ENCODE measurements around the gene HLA-F. TPM values are rescaled to one million over a fixed set of nuclear protein-coding genes. Genes with fewer than 3 reads are reported as not detected.
A peak's percentile ranks its signal among the peaks of the same experiment; 100 is the strongest.

Gene HLA-F
- total RNA-seq, 2 donors from 2014 or later = 58.8 to 201 TPM

DNA sequence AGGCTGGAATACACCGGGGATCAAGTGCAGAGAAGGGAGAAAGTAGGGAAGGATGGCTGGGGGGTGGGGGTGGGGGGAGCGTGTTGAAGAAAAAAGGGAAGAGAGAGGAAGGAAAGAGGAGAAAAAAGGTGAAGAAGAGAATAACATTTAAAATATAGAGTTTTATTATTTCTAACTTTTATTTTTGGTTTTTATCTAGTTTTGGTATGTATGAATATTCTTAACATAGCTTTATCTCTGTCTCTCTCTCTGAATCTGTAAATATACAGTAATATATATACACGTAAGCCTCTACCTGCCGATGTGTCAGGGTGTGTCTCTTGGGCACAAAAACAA is 30.0 kb downstream of the HLA-F start:
- no peaks in the 10 kb centered on the region for H3K36me3 ChIP-seq
- H3K9me3 ChIP-seq = no peaks in the 10 kb centered on the region
- H3K4me3 ChIP-seq = peak overlapping the region; percentile 42
- no peak for DNase-seq
- peak overlapping the region in 1 of 2 donors; percentile 58 for H3K9ac ChIP-seq (ENCODE audit: low read depth in 2 of 2, low read length in 2 of 2)
- H3K4me1 ChIP-seq = no peaks in the 10 kb centered on the region
- intact Hi-C loops (cut with DNase I) = loop anchor here (5.0 kb wide), 1 partner anchor 39 kb away; no protein-coding TSS in a partner anchor
- TF ChIP-seq, protein P1, sequence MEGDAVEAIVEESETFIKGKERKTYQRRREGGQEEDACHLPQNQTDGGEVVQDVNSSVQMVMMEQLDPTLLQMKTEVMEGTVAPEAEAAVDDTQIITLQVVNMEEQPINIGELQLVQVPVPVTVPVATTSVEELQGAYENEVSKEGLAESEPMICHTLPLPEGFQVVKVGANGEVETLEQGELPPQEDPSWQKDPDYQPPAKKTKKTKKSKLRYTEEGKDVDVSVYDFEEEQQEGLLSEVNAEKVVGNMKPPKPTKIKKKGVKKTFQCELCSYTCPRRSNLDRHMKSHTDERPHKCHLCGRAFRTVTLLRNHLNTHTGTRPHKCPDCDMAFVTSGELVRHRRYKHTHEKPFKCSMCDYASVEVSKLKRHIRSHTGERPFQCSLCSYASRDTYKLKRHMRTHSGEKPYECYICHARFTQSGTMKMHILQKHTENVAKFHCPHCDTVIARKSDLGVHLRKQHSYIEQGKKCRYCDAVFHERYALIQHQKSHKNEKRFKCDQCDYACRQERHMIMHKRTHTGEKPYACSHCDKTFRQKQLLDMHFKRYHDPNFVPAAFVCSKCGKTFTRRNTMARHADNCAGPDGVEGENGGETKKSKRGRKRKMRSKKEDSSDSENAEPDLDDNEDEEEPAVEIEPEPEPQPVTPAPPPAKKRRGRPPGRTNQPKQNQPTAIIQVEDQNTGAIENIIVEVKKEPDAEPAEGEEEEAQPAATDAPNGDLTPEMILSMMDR (IDR thresholded peaks at IDR 0.05) = no peak
- peak overlapping the region; percentile 83 for H3K27ac ChIP-seq
- no peaks in the 10 kb centered on the region for H3K27me3 ChIP-seq

DNA sequence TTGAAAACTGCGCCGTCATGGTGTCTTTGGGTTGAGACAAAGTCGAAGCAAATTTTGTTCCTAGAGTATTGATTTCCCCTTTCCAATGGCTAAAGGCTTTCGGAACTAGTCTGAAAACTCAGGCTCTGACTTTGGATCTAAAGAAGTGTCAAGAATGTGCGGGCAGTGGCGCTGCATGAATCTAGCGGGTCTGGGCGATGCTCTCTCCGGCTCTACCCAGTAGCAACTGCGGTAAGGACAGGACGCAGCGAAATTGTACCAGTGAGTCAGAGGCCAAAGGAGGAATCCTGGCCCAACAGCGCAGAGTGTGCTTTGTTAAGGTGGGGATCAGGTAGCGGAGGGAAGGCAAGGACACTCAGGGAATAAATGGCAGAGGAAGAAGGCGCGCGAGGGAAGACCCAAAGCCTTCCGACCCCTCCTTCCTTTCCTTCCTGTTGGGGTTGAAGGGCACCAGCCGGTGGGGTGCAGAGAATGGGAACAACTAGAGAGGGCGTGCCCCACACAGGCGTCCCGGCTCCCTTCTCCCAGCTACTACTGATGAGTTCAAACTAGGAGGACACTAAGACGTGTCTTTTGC is 32.1 kb downstream of the HLA-F start:
- H3K9ac ChIP-seq (ENCODE audit: low read depth in 2 of 2, low read length in 2 of 2) = no peak overlapping the region
- no peaks in the 10 kb centered on the region for H3K36me3 ChIP-seq
- intact Hi-C loops (cut with DNase I) = no loop called here
- no peaks in the 10 kb centered on the region for H3K27me3 ChIP-seq
- TF ChIP-seq, protein P1 (IDR thresholded peaks at IDR 0.05) = no peak
- DNase-seq = no peak
- no peak overlapping the region for H3K27ac ChIP-seq
- no peak overlapping the region for H3K4me3 ChIP-seq
- H3K4me1 ChIP-seq = no peaks in the 10 kb centered on the region
- H3K9me3 ChIP-seq = no peaks in the 10 kb centered on the region

DNA sequence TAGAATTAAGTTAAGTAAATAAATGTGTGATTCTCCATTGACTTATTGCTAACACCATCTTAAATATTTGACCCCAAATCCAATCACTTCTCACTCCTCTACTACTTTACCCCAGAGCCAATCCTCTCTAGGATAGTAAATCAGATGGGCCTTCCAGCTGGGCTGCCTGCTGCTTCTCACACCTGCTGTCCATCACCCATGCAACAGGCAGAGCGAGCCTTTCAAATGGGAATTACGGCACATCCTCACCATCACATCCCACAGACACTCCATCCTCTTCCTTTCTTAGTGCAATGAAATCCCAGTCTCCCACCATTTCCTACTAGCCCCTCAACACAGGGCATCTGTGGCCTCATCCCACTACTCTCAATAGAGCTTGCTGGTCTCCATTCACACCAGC is 34.0 kb downstream of the HLA-F start:
- peak; percentile 10 for DNase-seq
- intact Hi-C loops (cut with DNase I) = no loop called here
- TF ChIP-seq, protein P1 (IDR thresholded peaks at IDR 0.05) = no peak
- no peak overlapping the region for H3K27ac ChIP-seq
- H3K4me1 ChIP-seq = no peaks in the 10 kb centered on the region
- H3K27me3 ChIP-seq = no peaks in the 10 kb centered on the region
- no peak overlapping the region for H3K4me3 ChIP-seq
- no peaks in the 10 kb centered on the region for H3K9me3 ChIP-seq
- H3K9ac ChIP-seq (ENCODE audit: low read depth in 2 of 2, low read length in 2 of 2) = no peak overlapping the region
- no peaks in the 10 kb centered on the region for H3K36me3 ChIP-seq

DNA sequence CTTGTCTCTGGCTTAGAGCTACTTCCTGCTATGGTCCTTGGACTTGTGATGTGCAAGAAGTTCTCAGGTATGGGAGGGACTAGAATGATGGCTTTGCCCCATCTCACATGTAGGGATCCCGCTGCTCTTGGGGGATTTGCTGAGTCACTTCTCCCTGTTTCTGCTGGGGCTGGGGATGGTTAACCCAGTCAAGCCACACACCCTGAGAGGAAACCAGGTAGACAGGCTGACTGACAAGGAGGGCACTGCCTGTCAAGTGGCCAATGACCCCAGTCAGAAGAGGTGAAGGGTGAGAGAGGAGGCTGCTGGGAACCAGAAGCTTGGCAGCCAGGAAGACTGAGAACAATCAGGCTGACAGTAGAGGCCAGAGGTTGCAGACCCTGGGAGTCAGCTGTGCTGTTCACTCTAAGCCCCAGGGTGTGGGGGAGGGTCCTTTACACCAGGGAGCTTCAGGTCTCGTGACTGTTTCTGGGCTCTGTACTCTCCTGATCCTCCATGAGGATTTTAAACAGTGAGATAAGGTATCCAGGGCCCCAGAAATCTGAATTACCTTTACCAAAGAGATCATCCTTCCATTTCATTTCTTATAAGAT is 34.6 kb downstream of the HLA-F start:
- Histone ChIP-seq H3K9ac (ENCODE audit: low read depth in 2 of 2, low read length in 2 of 2) (no peak overlapping the region), H3K36me3 (no peaks in the 10 kb centered on the region), H3K9me3 (no peaks in the 10 kb centered on the region), H3K27ac (no peak overlapping the region), H3K4me1 (no peaks in the 10 kb centered on the region), H3K27me3 (no peaks in the 10 kb centered on the region), H3K4me3 (no peak overlapping the region)
- intact Hi-C loops (cut with DNase I) = no loop called here
- TF ChIP-seq, protein P1 (IDR thresholded peaks at IDR 0.05) = no peak
- peak; percentile 10 for DNase-seq

DNA sequence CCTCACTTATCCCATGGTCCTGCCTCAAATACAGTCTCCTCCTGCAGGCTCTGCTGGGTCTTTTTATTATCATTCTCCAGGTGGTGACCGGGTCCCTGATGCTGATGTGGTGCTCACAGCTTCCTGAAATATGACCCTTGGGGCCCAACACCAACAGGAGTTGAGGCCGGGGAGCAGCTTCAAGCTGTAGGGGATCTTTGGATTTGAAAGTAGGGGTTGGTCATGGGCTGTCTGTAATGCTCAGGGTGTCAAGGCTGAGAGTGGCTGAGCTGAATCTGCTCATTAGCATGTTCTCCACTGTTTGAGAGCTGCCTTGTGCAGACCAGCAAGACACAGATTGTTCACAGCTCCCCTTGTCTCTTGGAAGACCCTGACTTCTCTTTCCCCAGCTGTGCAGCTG is 35.5 kb downstream of the HLA-F start:
- H3K9ac ChIP-seq (ENCODE audit: low read depth in 2 of 2, low read length in 2 of 2) = no peak overlapping the region
- H3K4me1 ChIP-seq = no peaks in the 10 kb centered on the region
- no peak overlapping the region for H3K27ac ChIP-seq
- no peak overlapping the region for H3K4me3 ChIP-seq
- peak; percentile 10 for DNase-seq
- no peaks in the 10 kb centered on the region for H3K27me3 ChIP-seq
- intact Hi-C loops (cut with DNase I) = no loop called here
- TF ChIP-seq, protein P1 (IDR thresholded peaks at IDR 0.05) = no peak
- no peaks in the 10 kb centered on the region for H3K36me3 ChIP-seq
- no peaks in the 10 kb centered on the region for H3K9me3 ChIP-seq

All from colonic mucosa (tissue), 4 donors.